ENCODE measurements around the gene FHL3. TPM values are rescaled to one million over a fixed set of nuclear protein-coding genes. Genes with fewer than 3 reads are reported as not detected.

FHL3 gene
- total and polyA plus RNA-seq, 2 of the 4 experiments (the other 2 are of a cell fraction) = 11.5 to 27.1 TPM

DNA sequence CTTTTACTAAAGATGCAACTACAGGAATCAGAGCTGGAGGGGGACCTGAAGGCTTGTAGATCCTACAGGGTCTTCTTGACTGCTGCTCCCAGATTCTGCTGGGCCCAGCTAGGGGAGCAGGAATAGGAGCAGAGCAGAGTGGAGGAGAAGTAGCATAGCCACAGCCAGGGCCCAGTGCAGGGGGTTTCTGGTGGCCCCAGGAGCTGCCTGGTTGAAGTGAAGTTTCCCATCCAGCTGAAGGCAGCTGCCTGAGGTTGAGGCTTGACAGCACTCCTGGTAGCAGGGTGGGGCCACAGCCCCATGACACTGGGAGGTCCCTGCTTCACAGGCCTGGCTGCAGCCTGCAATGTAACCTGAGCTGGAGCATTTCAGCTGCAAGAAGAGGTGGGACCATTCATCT, 56.5 kb downstream of the FHL3 start:
- no peak overlapping the region for H2BK5ac ChIP-seq (ENCODE audit: low read depth, low read length, poor library complexity, severe bottlenecking)
- H2BK20ac ChIP-seq (ENCODE audit: low read depth, low read length) = no peak overlapping the region
- peaks cover 9 to 36% of the 10 kb centered on the region in 2 experiments for H3K79me1 ChIP-seq (ENCODE audit: low read depth in 1 of 2, low read length in 2 of 2)
- H4K20me1 ChIP-seq (ENCODE audit: insufficient read depth, low read length) = no peaks in the 10 kb centered on the region
- no peak overlapping the region for H3K4me2 ChIP-seq (ENCODE audit: low read depth, low read length)
- dilution Hi-C loops (cut with HindIII; ENCODE audit: low sequenced_read_pairs, unreplicated experiment) (no loop called here), intact Hi-C loops (cut with micrococcal nuclease) (no loop called here), in situ Hi-C loops (cut with MboI; ENCODE audit: low sequenced_read_pairs) (no loop called here)
- ATAC-seq (ENCODE audit: low read depth) (no peak), DNase-seq (no peak)
- TF ChIP-seq RFX5 (IDR thresholded peaks at IDR 0.05; ENCODE audit: low read depth, low read length) (no peak), RCOR1 (IDR thresholded peaks at IDR 0.05; ENCODE audit: insufficient replicate concordance, low read length) (no peak), CHD1 (IDR thresholded peaks at IDR 0.05; ENCODE audit: low read depth, low read length) (no peak), FOS (IDR thresholded peaks at IDR 0.05; ENCODE audit: low read depth, low read length) (no peak), SMC3 (IDR thresholded peaks at IDR 0.05; ENCODE audit: low read depth, low read length) (no peak), CEBPB (IDR thresholded peaks at IDR 0.05; ENCODE audit: low read depth, low read length) (no peak), POLR2A (IDR thresholded peaks at IDR 0.05; ENCODE audit: low read depth, low read length) (no peak), MXI1 (IDR thresholded peaks at IDR 0.05; ENCODE audit: borderline replicate concordance, low read depth, low read length) (no peak), MAZ (IDR thresholded peaks at IDR 0.05; ENCODE audit: borderline replicate concordance, low read depth, low read length) (no peak), MAFK (IDR thresholded peaks at IDR 0.05; ENCODE audit: low read depth, low read length) (no peak), RAD21 (IDR thresholded peaks at IDR 0.05; ENCODE audit: low read length) (no peak), NFE2L2 (IDR thresholded peaks at IDR 0.05; ENCODE audit: low read depth, low read length) (no peak), BHLHE40 (IDR thresholded peaks at IDR 0.05; ENCODE audit: low read depth, low read length) (no peak)
- TF ChIP-seq, protein P1, sequence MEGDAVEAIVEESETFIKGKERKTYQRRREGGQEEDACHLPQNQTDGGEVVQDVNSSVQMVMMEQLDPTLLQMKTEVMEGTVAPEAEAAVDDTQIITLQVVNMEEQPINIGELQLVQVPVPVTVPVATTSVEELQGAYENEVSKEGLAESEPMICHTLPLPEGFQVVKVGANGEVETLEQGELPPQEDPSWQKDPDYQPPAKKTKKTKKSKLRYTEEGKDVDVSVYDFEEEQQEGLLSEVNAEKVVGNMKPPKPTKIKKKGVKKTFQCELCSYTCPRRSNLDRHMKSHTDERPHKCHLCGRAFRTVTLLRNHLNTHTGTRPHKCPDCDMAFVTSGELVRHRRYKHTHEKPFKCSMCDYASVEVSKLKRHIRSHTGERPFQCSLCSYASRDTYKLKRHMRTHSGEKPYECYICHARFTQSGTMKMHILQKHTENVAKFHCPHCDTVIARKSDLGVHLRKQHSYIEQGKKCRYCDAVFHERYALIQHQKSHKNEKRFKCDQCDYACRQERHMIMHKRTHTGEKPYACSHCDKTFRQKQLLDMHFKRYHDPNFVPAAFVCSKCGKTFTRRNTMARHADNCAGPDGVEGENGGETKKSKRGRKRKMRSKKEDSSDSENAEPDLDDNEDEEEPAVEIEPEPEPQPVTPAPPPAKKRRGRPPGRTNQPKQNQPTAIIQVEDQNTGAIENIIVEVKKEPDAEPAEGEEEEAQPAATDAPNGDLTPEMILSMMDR (conservative IDR thresholded peaks at IDR 0.05; ENCODE audit: low read depth, low read length) = no peak
- TF ChIP-seq, protein P2, sequence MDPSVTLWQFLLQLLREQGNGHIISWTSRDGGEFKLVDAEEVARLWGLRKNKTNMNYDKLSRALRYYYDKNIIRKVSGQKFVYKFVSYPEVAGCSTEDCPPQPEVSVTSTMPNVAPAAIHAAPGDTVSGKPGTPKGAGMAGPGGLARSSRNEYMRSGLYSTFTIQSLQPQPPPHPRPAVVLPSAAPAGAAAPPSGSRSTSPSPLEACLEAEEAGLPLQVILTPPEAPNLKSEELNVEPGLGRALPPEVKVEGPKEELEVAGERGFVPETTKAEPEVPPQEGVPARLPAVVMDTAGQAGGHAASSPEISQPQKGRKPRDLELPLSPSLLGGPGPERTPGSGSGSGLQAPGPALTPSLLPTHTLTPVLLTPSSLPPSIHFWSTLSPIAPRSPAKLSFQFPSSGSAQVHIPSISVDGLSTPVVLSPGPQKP (IDR thresholded peaks at IDR 0.05; ENCODE audit: borderline replicate concordance, low read depth, low read length) = no peak
- TF ChIP-seq, protein P3, sequence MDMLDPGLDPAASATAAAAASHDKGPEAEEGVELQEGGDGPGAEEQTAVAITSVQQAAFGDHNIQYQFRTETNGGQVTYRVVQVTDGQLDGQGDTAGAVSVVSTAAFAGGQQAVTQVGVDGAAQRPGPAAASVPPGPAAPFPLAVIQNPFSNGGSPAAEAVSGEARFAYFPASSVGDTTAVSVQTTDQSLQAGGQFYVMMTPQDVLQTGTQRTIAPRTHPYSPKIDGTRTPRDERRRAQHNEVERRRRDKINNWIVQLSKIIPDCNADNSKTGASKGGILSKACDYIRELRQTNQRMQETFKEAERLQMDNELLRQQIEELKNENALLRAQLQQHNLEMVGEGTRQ (IDR thresholded peaks at IDR 0.05; ENCODE audit: low read depth, low read length) = no peak
- no peak overlapping the region for H2BK120ac ChIP-seq (ENCODE audit: low read depth, low read length)
- no peak overlapping the region for H3K4me3 ChIP-seq (ENCODE audit: insufficient read depth, low read depth, low read length)
- no peak overlapping the region for H3K56ac ChIP-seq (ENCODE audit: extremely low read depth, insufficient read depth, low read length)
- H4K8ac ChIP-seq (ENCODE audit: low read depth in 2 of 2, low read length in 2 of 2) = no peak overlapping the region
- no TSS peak for BruUV-seq (replicated peaks)
- no peak overlapping the region for H2AK5ac ChIP-seq (ENCODE audit: low read depth, low read length)
- no peak overlapping the region for H3K14ac ChIP-seq (replicated peaks; ENCODE audit: low read depth, low read length)
- peak overlapping the region; percentile 35 for H2AFZ ChIP-seq (replicated peaks; ENCODE audit: low read length, poor library complexity)
- H3K9me3 ChIP-seq (ENCODE audit: control insufficient read depth, insufficient read depth, low read length) = no peaks in the 10 kb centered on the region
- no peak overlapping the region for H2AK9ac ChIP-seq (replicated peaks; ENCODE audit: low read depth, low read length, poor library complexity)
- no peak overlapping the region for H3K18ac ChIP-seq (ENCODE audit: low read depth, low read length)
- ChIA-PET CTCF (interaction anchor here (0.9 to 1.3 kb wide), 2 partner anchors 9 to 11 kb away, joined by 3 to 4 read pairs; no protein-coding TSS in a partner anchor), POLR2A (ENCODE audit: unreplicated experiment) (no interaction called here)
- H3K9ac ChIP-seq (ENCODE audit: low read depth, low read length) = no peak overlapping the region
- no peak overlapping the region for H3K4ac ChIP-seq (ENCODE audit: low read depth, low read length)
- peaks cover 6% of the 10 kb centered on the region for H3K36me3 ChIP-seq (ENCODE audit: control insufficient read depth, insufficient read depth, low read length)
- H2BK15ac ChIP-seq (ENCODE audit: low read depth, low read length) = no peak overlapping the region
- H3K4me1 ChIP-seq (ENCODE audit: control insufficient read depth, insufficient read depth, low read length) = peaks cover 6% of the 10 kb centered on the region
- H3K27me3 ChIP-seq (ENCODE audit: control insufficient read depth, insufficient read depth, low read length) = no peaks in the 10 kb centered on the region
- no peak overlapping the region; the same call in 1 of the 2 replicates for H4K91ac ChIP-seq (ENCODE audit: insufficient read depth, low read depth, low read length)
- no peak overlapping the region for H4K5ac ChIP-seq (ENCODE audit: low read depth, low read length)
- H3K9me1 ChIP-seq (ENCODE audit: insufficient read depth, low read length) = peaks cover 18% of the 10 kb centered on the region
- H3K23ac ChIP-seq (ENCODE audit: low read depth, low read length) = no peak overlapping the region
- no peak overlapping the region for H3K27ac ChIP-seq (ENCODE audit: insufficient read depth, low read length)

All from IMR-90 (cell line).